Ovary (tissue), 9 donors: ENCODE results near the gene KRTAP12-1. TPM values are rescaled to one million over a fixed set of nuclear protein-coding genes. Genes with fewer than 3 reads are reported as not detected.
"Not testable (repeated sequence)": the region's sequence is repeated elsewhere in the genome, so short reads cannot be mapped to it uniquely, and the experiment has no call there.

Experiments
- DNase-seq, 5 donors: peaks; one replicate each; pipeline ENCODE4 v3.0.0-alpha.2; 2019 to 2020
- H3K27ac ChIP-seq, 2 donors: fragments of 200-600 bp; one replicate each; pipeline versions ENCODE4 v1.5.1 to v1.8.0; 2019 to 2022
- H3K27me3 ChIP-seq: fragments of 200-600 bp; one replicate; pipeline ENCODE4 v1.8.0; 2022
- H3K36me3 ChIP-seq: fragments of 200-600 bp; sonication (generic); one replicate; pipeline ENCODE4 v1.5.1; 2019
- H3K4me1 ChIP-seq: one replicate; pipeline ENCODE4 v1.8.1; 2013; ENCODE audit warnings: mild to moderate bottlenecking, moderate library complexity; ENCODE audit not compliant: insufficient read depth
- H3K4me3 ChIP-seq: fragments of 200-600 bp; sonication (generic); one replicate; pipeline ENCODE4 v1.5.1; 2017
- H3K9me3 ChIP-seq, 2 donors: fragments of 200-600 bp in 1 of 2; sonication (generic) in 1 of 2; one replicate each; pipeline versions ENCODE4 v1.5.1 to v1.8.1; 2013 to 2019; ENCODE audit warnings: mild to moderate bottlenecking in 1 of 2, moderate library complexity in 1 of 2
- EP300 ChIP-seq: sonication (generic); formaldehyde crosslinking; IDR thresholded peaks from one replicate; pipeline ENCODE4 v1.6.1; 2017; ENCODE audit warnings: antibody characterized with exemption
- POLR2A ChIP-seq: fragments of 450-650 bp; IDR thresholded peaks from one replicate; pipeline ENCODE4 v1.6.1; 2017; ENCODE audit warnings: antibody characterized with exemption, mild to moderate bottlenecking, moderate library complexity
- WGBS, 3 donors: extraction: QIAGEN DNeasy Blood & Tissue Kit in 1 of 3; methylation state at CpG; one replicate each; pipeline versions ENCODE4 v1.1.5 to v1.1.7; 2013 to 2017; 5-methylcytosine and 5-hydroxymethylcytosine counted together
- intact Hi-C, 4 donors: fragments of 100-400 bp; cut with DNase I; formaldehyde crosslinking; loops; one replicate each; pipeline versions ENCODE4 v1.11.0 to v1.15.1; 2022 to 2023
- polyA plus RNA-seq, 2 donors: library from polyadenylated mRNA; stranded (reverse); fragments of 200-250 nt in 1 of 2; fragments of 350-450 nt in 1 of 2; fragmentation: Illumina TruSeq in 1 of 2; extraction: RNeasy Lipid Tissue Mini Kit (QIAGEN cat#74804) in 1 of 2; gene quantifications; one replicate each; pipeline ENCODE4 v1.2.3, GENCODE V29; 2013 to 2014
- total RNA-seq, 7 donors: library from RNA; depleted of rRNA in 2 of 7; stranded (reverse); fragments of >200 nt in 2 of 7; fragmentation: NEBNext Ultra II Directional in 3 of 7; extraction: Animal tissue kit (Norgen Biotek cat#: 25700) in 3 of 7; gene quantifications; one replicate each; pipeline versions ENCODE4 v1.1.0 to v1.2.4, GENCODE V29; 2016 to 2023
- TF ChIP-seq, protein P1 (sequence below), 3 donors: fragments of 450-650 bp in 2 of 3; fragments of 200-600 bp in 1 of 3; IDR thresholded peaks; one replicate each; pipeline versions ENCODE4 v1.5.1 to v1.8.0; 2016 to 2022; ENCODE audit warnings: antibody characterized with exemption in 3 of 3, mild to moderate bottlenecking in 1 of 3
- donor health status: DM: no; HTN: no; CAD: no; lungs with moderate emphysema.
- donor health status: DM: no; HTN: no; CAD: no.
- donor health status: Bipolar disorder and iron deficiency.
- donor health status: DM: yes; HTN: yes; CAD: no.
- donor health status: DM: no; HTN: no; CAD: no.
- donor health status: DM: yes; HTN: yes; CAD: no.

The KRTAP12-1 gene
- total and polyA plus RNA-seq, 9 donors = not detected

- DNase-seq = no peak
- Histone ChIP-seq H3K4me3 (no peak overlapping the region), H3K9me3 (no peaks in the 10 kb centered on the region), H3K27me3 (no peaks in the 10 kb centered on the region), H3K36me3 (no peaks in the 10 kb centered on the region), H3K27ac (no peak overlapping the region), H3K4me1 (no peaks in the 10 kb centered on the region)
- TF ChIP-seq EP300 (no peak), POLR2A (no peak)
- TF ChIP-seq, protein P1, sequence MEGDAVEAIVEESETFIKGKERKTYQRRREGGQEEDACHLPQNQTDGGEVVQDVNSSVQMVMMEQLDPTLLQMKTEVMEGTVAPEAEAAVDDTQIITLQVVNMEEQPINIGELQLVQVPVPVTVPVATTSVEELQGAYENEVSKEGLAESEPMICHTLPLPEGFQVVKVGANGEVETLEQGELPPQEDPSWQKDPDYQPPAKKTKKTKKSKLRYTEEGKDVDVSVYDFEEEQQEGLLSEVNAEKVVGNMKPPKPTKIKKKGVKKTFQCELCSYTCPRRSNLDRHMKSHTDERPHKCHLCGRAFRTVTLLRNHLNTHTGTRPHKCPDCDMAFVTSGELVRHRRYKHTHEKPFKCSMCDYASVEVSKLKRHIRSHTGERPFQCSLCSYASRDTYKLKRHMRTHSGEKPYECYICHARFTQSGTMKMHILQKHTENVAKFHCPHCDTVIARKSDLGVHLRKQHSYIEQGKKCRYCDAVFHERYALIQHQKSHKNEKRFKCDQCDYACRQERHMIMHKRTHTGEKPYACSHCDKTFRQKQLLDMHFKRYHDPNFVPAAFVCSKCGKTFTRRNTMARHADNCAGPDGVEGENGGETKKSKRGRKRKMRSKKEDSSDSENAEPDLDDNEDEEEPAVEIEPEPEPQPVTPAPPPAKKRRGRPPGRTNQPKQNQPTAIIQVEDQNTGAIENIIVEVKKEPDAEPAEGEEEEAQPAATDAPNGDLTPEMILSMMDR (IDR thresholded peaks at IDR 0.05) = no peak
- intact Hi-C loops = no loop called here
- WGBS, 3 donors = 46 to 81% (median 69%) methylated on average over 14 of the region's 14 CpGs
These were observed 38.1 kb downstream of the KRTAP12-1 start for GRCh38 chr21:44643741-44644310.

GRCh38 chr21:44640761-44641160 is 41.2 kb downstream of the KRTAP12-1 start:
- H3K27me3 ChIP-seq = no peaks in the 10 kb centered on the region
- WGBS, 3 donors = 87 to 91% (median 88%) methylated on average over 5 of the region's 5 CpGs
- no peak for DNase-seq
- H3K9me3 ChIP-seq = no peaks in the 10 kb centered on the region
- no peaks in the 10 kb centered on the region for H3K4me1 ChIP-seq
- TF ChIP-seq EP300 = no peak
- H3K4me3 ChIP-seq = no peak overlapping the region
- H3K27ac ChIP-seq = no peak overlapping the region
- H3K36me3 ChIP-seq = no peaks in the 10 kb centered on the region
- intact Hi-C loops = no loop called here

DNA sequence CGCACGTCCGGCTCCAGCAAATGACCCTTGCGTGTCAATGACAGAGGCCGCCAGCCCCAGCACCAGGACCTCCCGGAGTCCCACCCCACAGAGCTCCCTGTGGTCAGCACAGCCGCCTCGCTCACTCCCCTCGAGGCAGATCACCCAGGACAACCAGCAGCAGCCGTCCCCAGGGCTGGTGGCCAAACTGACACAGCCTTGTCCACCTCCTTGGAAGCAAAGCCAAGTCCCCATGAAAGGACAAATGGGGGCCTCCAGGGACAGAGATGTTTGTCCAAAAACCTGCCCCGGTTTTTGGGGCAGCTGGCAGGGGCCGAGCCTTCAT is 42.7 kb downstream of the KRTAP12-1 start:
- Histone ChIP-seq H3K36me3 (no peaks in the 10 kb centered on the region), H3K4me1 (no peaks in the 10 kb centered on the region), H3K9me3 (no peaks in the 10 kb centered on the region), H3K27ac (no peak overlapping the region), H3K27me3 (no peaks in the 10 kb centered on the region), H3K4me3 (no peak overlapping the region)
- TF ChIP-seq POLR2A = no peak
- no peak for TF ChIP-seq EP300
- TF ChIP-seq, protein P1 (IDR thresholded peaks at IDR 0.05) = no peak
- intact Hi-C loops = loop anchor here in 1 of 4 donors (2.0 kb wide), 1 partner anchor 48 kb away; no protein-coding TSS in a partner anchor
- WGBS, 3 donors = 74 to 81% (median 80%) methylated on average over 12 of the region's 12 CpGs
- DNase-seq = no peak

DNA sequence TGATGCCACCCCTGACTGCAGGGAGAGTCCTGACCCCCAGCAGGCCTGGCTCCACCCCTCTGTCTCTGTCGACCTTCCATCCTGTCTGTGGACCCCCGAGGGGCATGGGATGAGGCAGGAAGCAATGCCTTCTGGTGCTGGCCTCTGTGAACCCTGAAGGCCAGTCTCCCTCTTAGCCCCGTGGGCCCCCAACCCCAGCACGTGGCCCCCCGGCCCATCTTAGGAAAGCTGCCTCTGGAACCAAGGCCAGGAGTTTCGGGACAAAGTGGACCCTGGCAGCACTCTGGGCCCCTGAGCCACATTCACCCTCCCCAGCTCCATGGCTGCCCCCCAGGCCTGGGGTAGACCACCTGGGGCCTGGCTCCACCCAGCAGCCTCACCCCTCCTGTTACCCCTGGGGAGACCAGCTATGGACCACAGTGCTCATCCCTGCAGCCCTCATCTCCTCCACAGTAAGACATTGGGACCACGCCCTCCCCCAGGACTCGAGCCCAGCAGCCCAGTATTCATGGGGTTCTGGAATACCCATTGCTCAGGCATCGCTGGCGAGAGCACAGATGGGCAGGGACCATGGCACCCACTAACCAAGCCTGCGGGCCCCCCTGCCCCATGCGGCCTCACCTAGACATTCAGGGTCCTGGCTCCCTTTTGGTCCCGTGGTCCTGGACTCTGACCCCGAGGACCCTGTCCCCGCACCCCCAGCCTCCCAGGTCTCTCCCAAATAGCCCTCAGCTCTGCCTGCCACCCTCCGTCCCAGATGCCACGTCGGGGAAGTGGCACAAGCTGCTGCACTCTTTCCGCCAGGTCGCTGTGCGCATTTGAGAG is 43.2 kb downstream of the KRTAP12-1 start:
- H3K36me3 ChIP-seq, H3K4me1 ChIP-seq, H3K4me3 ChIP-seq, H3K9me3 ChIP-seq, H3K27me3 ChIP-seq, DNase-seq, H3K27ac ChIP-seq: not testable (repeated sequence)
- 71 to 91% (median 77%) methylated on average over 16 to 21 of the region's 21 CpGs for WGBS, 3 donors
- intact Hi-C loops = loop anchor here in 1 of 4 donors (2.0 kb wide), 1 partner anchor 48 kb away; no protein-coding TSS in a partner anchor

- not testable (repeated sequence) for H3K27me3 ChIP-seq, H3K4me1 ChIP-seq, H3K9me3 ChIP-seq, DNase-seq, H3K4me3 ChIP-seq, H3K27ac ChIP-seq, H3K36me3 ChIP-seq
- intact Hi-C loops = loop anchor here in 1 of 4 donors (2.0 kb wide), 1 partner anchor 47 kb away; no protein-coding TSS in a partner anchor
- 31 to 65% (median 34%) methylated on average over 8 to 12 of the region's 12 CpGs for WGBS, 3 donors
These were observed 44.1 kb downstream of the KRTAP12-1 start for GRCh38 chr21:44637851-44638348.
